Neural cell (in vitro differentiated cells): ENCODE results near the gene CST1.

Experiments
- EP300 ChIP-seq: fragments of 450-650 bp; conservative IDR thresholded peaks from 2 replicates; pipeline ENCODE4 v1.6.1; 2014; ENCODE audit warnings: antibody characterized with exemption, mild to moderate bottlenecking, moderate library complexity; ENCODE audit not compliant: poor library complexity, severe bottlenecking
- EZH2 ChIP-seq: fragments of 200-600, 300-800 bp; shearing (Covaris generic), sonication (generic); IDR thresholded peaks from 2 replicates; pipeline ENCODE4 v1.6.1; 2014; ENCODE audit warnings: antibody characterized with exemption, low read length, borderline replicate concordance, mild to moderate bottlenecking; ENCODE audit not compliant: insufficient read depth, poor library complexity, severe bottlenecking
- MXI1 ChIP-seq: fragments of 450-650 bp; conservative IDR thresholded peaks from 2 replicates; pipeline ENCODE4 v1.6.1; 2014; ENCODE audit warnings: antibody characterized with exemption, mild to moderate bottlenecking; ENCODE audit not compliant: poor library complexity, severe bottlenecking
- POLR2AphosphoS5 ChIP-seq: IDR thresholded peaks from 2 replicates; pipeline ENCODE4 v1.6.1; 2012
- RAD21 ChIP-seq: fragments of 450-650 bp; conservative IDR thresholded peaks from 2 replicates; pipeline ENCODE4 v1.6.1; 2014; ENCODE audit warnings: antibody characterized with exemption, mild to moderate bottlenecking, moderate library complexity
- REST ChIP-seq: IDR thresholded peaks from 2 replicates; pipeline ENCODE4 v1.6.1; 2012; ENCODE audit warnings: borderline replicate concordance
- TAF1 ChIP-seq: IDR thresholded peaks from 2 replicates; pipeline ENCODE4 v1.6.1; 2012; ENCODE audit warnings: low read depth
- TF ChIP-seq, protein P1 (sequence below): fragments of 450-650 bp; IDR thresholded peaks from 2 replicates; pipeline ENCODE4 v1.5.1; 2014; ENCODE audit warnings: antibody characterized with exemption, mild to moderate bottlenecking, moderate library complexity; ENCODE audit not compliant: poor library complexity, severe bottlenecking

DNA sequence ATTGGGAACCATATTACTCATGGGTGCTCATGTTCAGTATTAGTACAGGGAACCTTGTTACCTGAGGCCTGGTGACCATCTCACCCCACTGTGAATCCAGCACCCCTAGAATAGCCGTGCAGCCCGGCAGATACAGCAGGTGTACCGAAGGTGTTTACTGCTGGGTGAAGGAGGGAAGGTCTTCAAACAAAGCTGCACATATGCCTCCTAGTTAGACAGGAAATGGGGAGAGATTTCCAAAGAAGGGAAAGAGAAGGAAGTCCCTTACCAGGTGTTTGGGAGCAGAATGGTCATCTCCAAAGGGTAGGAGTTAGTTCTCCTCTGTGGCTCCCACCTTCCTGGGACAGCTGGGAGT is 2.4 kb upstream of the CST1 start:
- TF ChIP-seq, protein P1, sequence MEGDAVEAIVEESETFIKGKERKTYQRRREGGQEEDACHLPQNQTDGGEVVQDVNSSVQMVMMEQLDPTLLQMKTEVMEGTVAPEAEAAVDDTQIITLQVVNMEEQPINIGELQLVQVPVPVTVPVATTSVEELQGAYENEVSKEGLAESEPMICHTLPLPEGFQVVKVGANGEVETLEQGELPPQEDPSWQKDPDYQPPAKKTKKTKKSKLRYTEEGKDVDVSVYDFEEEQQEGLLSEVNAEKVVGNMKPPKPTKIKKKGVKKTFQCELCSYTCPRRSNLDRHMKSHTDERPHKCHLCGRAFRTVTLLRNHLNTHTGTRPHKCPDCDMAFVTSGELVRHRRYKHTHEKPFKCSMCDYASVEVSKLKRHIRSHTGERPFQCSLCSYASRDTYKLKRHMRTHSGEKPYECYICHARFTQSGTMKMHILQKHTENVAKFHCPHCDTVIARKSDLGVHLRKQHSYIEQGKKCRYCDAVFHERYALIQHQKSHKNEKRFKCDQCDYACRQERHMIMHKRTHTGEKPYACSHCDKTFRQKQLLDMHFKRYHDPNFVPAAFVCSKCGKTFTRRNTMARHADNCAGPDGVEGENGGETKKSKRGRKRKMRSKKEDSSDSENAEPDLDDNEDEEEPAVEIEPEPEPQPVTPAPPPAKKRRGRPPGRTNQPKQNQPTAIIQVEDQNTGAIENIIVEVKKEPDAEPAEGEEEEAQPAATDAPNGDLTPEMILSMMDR = no peak
- no peak for TF ChIP-seq MXI1
- TF ChIP-seq EZH2 = no peak
- TF ChIP-seq REST = no peak
- TF ChIP-seq RAD21 = no peak
- no peak for TF ChIP-seq POLR2AphosphoS5
- TF ChIP-seq EP300 = no peak
- no peak for TF ChIP-seq TAF1
